MV-4-11 (cell line): Measurements from ENCODE around the gene IL1RAPL1.

Experiments used
- DNase-seq: peaks from one replicate; lab custom pipeline; 2025; lab: John Stamatoyannopoulos, UW

IL1RAPL1 gene

GRCh38 chrX:29648161-29648560 is 1060.9 kb downstream of the IL1RAPL1 start:
- no peak for DNase-seq

- no peak for DNase-seq
Measured at GRCh38 chrX:29652484-29652883, 1065.2 kb downstream of the IL1RAPL1 start.

GRCh38 chrX:29653721-29654120 is 1066.5 kb downstream of the IL1RAPL1 start:
- DNase-seq, result no peak

- DNase-seq, result no peak
Measured at GRCh38 chrX:29659911-29660310, 1072.7 kb downstream of the IL1RAPL1 start.

- DNase-seq, result peak; percentile 7
Measured at GRCh38 chrX:29661290-29661689, 1074.0 kb downstream of the IL1RAPL1 start.

- peak; percentile 1 for DNase-seq
Measured at GRCh38 chrX:29662101-29662500, 1074.9 kb downstream of the IL1RAPL1 start.

- DNase-seq, result peak; percentile 1
Measured at GRCh38 chrX:29662759-29663503, 1075.7 kb downstream of the IL1RAPL1 start.

- DNase-seq, result no peak
Measured at GRCh38 chrX:29665532-29665931, 1078.3 kb downstream of the IL1RAPL1 start.

- no peak for DNase-seq
Measured at GRCh38 chrX:29666366-29666765, 1079.1 kb downstream of the IL1RAPL1 start.

- DNase-seq, result no peak
Measured at GRCh38 chrX:29671421-29671820, 1084.2 kb downstream of the IL1RAPL1 start.

GRCh38 chrX:29687687-29688086 is 1100.4 kb downstream of the IL1RAPL1 start:
- DNase-seq, result no peak

GRCh38 chrX:29690061-29690460 is 1102.8 kb downstream of the IL1RAPL1 start:
- DNase-seq, result no peak

GRCh38 chrX:29691044-29691443 is 1103.8 kb downstream of the IL1RAPL1 start:
- DNase-seq, result no peak

- DNase-seq, result no peak
Measured at GRCh38 chrX:29693912-29694311, 1106.7 kb downstream of the IL1RAPL1 start.

GRCh38 chrX:29699239-29699638 is 1112.0 kb downstream of the IL1RAPL1 start:
- DNase-seq, result no peak

GRCh38 chrX:29707088-29707487 is 1119.8 kb downstream of the IL1RAPL1 start:
- DNase-seq, result no peak

- no peak for DNase-seq
Measured at GRCh38 chrX:29721152-29721551, 1133.9 kb downstream of the IL1RAPL1 start.

- DNase-seq, result no peak
Measured at GRCh38 chrX:29724316-29724715, 1137.1 kb downstream of the IL1RAPL1 start.

GRCh38 chrX:29726811-29727210 is 1139.6 kb downstream of the IL1RAPL1 start:
- DNase-seq, result no peak

- DNase-seq, result no peak
Measured at GRCh38 chrX:29728639-29729038, 1141.4 kb downstream of the IL1RAPL1 start.

- no peak for DNase-seq
Measured at GRCh38 chrX:29744966-29745365, 1157.7 kb downstream of the IL1RAPL1 start.

- no peak for DNase-seq
Measured at GRCh38 chrX:29746326-29746725, 1159.1 kb downstream of the IL1RAPL1 start.

- DNase-seq, result no peak
Measured at GRCh38 chrX:29762006-29762405, 1174.8 kb downstream of the IL1RAPL1 start.

- DNase-seq, result no peak
Measured at GRCh38 chrX:29775890-29776289, 1188.6 kb downstream of the IL1RAPL1 start.
